Measurements from ENCODE around the gene USP51.
"Not testable (repeated sequence)": the region's sequence is repeated elsewhere in the genome, so short reads cannot be mapped to it uniquely, and the experiment has no call there.

USP51 gene

GRCh38 chrX:55465108-55465507, 24.5 kb downstream of the USP51 start:
- DNase-seq (ENCODE audit: low read depth in 2 of 2) = not testable (repeated sequence)

GRCh38 chrX:55464050-55464449, 25.6 kb downstream of the USP51 start:
- not testable (repeated sequence) for DNase-seq (ENCODE audit: low read depth in 2 of 2)

GRCh38 chrX:55459926-55460325, 29.7 kb downstream of the USP51 start:
- DNase-seq (ENCODE audit: low read depth in 2 of 2) = not testable (repeated sequence)

- not testable (repeated sequence) for DNase-seq (ENCODE audit: low read depth in 2 of 2)
Observed at GRCh38 chrX:55459426-55459825, 30.2 kb downstream of the USP51 start.

GRCh38 chrX:55455708-55456107, 33.9 kb downstream of the USP51 start:
- not testable (repeated sequence) for DNase-seq (ENCODE audit: low read depth in 2 of 2)

GRCh38 chrX:55452833-55453124, 36.9 kb downstream of the USP51 start:
- no peak for DNase-seq (ENCODE audit: low read depth in 2 of 2)

GRCh38 chrX:55451990-55452832, 37.4 kb downstream of the USP51 start, which contains the start of gene MAGEH1:
TSS of gene MAGEH1 (plus strand) at chrX:55452127. CDS start at chrX:55452375, 248 bp downstream.
- peak; percentile 51 to 58 for DNase-seq (ENCODE audit: low read depth in 2 of 2)

- no peak for DNase-seq (ENCODE audit: low read depth in 2 of 2)
Observed at GRCh38 chrX:55451626-55451989, 38.0 kb downstream of the USP51 start.

- no peak for DNase-seq (ENCODE audit: low read depth in 2 of 2)
Observed at GRCh38 chrX:55451141-55451540, 38.5 kb downstream of the USP51 start.

- DNase-seq (ENCODE audit: low read depth in 2 of 2) = no peak
Observed at GRCh38 chrX:55450259-55450658, 39.4 kb downstream of the USP51 start.

- not testable (repeated sequence) for DNase-seq (ENCODE audit: low read depth in 2 of 2)
Observed at GRCh38 chrX:55443468-55443867, 46.2 kb downstream of the USP51 start.
